ENCODE measurements around the gene BMPR2.
A peak's percentile ranks its signal among the peaks of the same experiment; 100 is the strongest.
"Not testable (repeated sequence)": the region's sequence is repeated elsewhere in the genome, so short reads cannot be mapped to it uniquely, and the experiment has no call there.

The BMPR2 gene

GRCh38 chr2:202530038-202530437, 153.9 kb downstream of the BMPR2 start:
- peak; percentile 32 for DNase-seq (ENCODE audit: low spot score)

- DNase-seq (ENCODE audit: low spot score), result not testable (repeated sequence)
Observed at GRCh38 chr2:202535290-202535689, 159.2 kb downstream of the BMPR2 start.

- DNase-seq (ENCODE audit: low spot score), result no peak
Observed at GRCh38 chr2:202541137-202541536, 165.0 kb downstream of the BMPR2 start.

- no peak for DNase-seq (ENCODE audit: low spot score)
Observed at GRCh38 chr2:202542142-202542541, 166.0 kb downstream of the BMPR2 start.

DNA sequence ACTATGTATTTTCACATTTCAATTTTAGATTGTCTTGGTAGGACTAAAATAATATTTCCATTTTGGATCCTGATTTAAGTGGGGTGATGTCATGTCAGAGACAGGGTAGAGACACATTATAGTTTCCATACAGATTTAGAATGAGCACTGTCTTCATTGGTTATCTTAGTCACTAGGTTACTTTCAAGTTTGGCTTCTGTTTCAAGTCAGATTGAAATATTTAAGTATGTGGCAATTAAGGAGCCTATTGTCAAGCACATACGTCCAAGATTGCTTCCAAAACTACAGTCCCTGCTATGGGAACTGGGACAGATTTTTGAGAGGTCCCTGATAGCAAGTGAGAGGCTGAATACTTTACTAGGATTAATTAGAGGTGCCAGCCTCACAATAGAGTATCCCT, 169.4 kb downstream of the BMPR2 start:
- no peak for DNase-seq (ENCODE audit: low spot score)

DNA sequence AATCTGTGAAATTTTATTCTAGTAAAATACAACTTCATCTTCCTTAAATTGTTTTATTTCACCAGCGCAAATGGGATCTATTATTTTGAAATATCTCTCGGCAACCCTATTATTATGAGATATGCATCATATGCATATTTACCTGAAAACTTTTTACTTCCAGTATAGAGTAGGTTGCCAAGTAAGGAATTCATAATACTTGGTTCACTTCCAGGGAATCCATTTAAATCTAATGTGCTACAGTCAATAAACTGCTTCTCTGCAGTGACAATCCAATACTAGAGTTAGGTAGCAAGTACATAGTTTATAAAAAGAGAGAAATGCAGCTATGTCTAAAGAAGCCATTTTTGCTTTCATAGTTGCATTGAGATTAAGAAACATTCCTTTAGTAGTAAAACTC, 169.8 kb downstream of the BMPR2 start:
- no peak for DNase-seq (ENCODE audit: low spot score)

- not testable (repeated sequence) for DNase-seq (ENCODE audit: low spot score)
Observed at GRCh38 chr2:202546499-202547141, 170.5 kb downstream of the BMPR2 start.

- no peak for DNase-seq (ENCODE audit: low spot score)
Observed at GRCh38 chr2:202548240-202548639, 172.1 kb downstream of the BMPR2 start.

GRCh38 chr2:202551000-202551399, 174.9 kb downstream of the BMPR2 start:
- not testable (repeated sequence) for DNase-seq (ENCODE audit: low spot score)

GRCh38 chr2:202555356-202555755, 179.2 kb downstream of the BMPR2 start:
- DNase-seq (ENCODE audit: low spot score), result peak; percentile 66

DNA sequence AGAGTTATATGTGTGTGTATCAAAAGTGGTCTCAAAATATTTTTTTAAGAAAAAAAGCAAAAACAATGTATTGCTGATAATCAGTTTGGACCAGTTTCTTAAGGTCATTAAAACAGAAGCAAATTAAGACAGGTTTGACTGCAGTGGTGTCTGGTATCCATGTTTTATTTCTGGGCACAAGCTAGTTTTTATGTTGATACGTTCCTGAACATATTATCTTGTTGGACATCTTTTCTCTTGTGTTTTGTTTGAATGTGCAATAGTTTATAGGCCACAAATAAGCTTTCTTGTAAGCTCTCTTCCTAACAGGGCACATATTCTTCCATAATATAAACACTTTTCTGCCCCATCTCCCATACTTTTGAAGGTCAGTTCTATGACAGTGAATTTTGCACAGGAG, 184.1 kb downstream of the BMPR2 start:
- DNase-seq (ENCODE audit: low spot score), result no peak

DNA sequence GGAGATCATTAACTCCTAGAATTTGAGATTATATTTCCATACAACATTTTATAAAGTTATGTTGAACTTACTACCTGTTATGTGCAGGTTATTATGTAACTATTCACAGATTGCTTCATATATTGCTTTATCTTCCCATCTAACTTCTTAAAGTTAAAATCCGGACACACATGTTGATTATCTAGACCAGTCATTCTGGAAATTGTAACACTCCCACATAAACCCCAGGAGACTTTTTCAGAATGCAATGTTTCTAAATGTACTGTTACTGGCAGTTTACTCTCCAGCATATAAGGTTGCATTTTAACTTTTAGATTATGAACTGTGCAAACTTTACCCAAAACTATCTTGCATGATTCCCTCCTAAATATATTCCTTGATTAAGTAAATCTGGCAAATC, 188.1 kb downstream of the BMPR2 start:
- DNase-seq (ENCODE audit: low spot score), result no peak

- DNase-seq (ENCODE audit: low spot score), result no peak
Observed at GRCh38 chr2:202566286-202566685, 190.2 kb downstream of the BMPR2 start.

DNA sequence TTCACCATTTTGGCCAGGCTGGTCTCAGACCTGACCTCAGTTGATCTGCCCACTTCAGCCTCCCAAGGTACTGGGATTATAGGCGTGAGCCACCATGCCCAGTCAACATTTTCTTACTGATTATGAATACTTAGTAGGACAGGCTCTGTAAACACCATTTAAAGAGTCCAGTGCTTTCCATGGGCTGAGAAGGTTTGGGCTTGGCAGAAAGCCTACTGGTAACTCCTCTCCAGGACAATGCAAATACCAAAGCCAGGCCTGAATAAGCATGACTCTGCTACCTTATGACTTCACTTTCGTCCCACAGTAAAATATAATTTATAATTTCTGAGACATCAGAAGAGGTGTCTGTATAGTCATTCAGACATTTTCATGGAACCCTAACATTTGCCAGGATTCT, 198.4 kb downstream of the BMPR2 start:
- DNase-seq (ENCODE audit: low spot score), result no peak

GRCh38 chr2:202575194-202575593, 199.1 kb downstream of the BMPR2 start:
- not testable (repeated sequence) for DNase-seq (ENCODE audit: low spot score)

DNA sequence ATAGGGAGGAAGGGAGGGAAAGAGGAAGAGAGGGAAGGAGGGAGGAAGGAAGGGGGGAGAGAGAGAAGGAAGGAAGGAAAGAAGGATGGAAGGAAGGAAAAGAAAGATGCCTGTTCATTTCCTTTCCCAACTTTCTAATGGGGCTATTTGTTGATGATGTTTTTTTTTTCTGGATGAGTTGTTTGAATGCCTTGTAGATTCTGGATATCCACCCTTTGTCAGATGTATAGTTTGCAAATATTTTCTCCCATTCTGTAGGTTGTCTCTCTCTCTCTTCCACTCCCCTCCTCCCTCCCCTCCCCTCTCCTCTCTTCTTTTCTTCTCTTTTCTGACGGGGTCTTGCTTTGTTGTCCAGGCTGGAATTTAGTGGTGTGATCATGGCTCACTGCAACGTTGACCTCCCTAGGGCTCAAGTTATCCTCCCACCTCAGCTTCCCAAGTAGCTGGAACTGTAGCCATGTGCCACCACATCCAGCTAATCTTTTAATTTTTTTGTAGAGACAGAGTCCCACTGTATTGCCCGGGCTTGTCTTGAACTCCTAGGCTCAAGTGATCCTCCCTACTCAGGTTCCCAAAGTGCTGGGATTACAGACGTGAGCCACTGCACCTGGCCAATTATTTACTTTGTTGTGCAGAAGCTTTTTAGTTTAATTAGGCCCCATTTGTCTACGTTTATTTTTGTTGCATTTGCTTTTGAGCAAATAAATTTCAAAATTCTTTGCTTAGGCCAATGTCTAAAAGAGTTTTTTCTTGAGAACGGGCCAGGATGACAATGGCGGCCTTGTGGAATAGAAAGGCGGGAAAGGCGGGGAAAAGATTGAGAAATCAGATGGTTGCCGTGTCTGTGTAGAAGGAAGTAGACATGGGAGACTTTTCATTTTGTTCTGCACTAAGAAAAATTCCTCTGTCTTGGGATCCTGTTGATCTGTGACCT, 201.4 kb downstream of the BMPR2 start:
- no peak for DNase-seq (ENCODE audit: low spot score)

- DNase-seq (ENCODE audit: low spot score), result not testable (repeated sequence)
Observed at GRCh38 chr2:202582846-202583245, 206.7 kb downstream of the BMPR2 start.

- DNase-seq (ENCODE audit: low spot score), result no peak
Observed at GRCh38 chr2:202583709-202584219, 207.6 kb downstream of the BMPR2 start.

GRCh38 chr2:202588647-202589581, 212.8 kb downstream of the BMPR2 start:
- DNase-seq (ENCODE audit: low spot score), result peak; percentile 79

- no peak for DNase-seq (ENCODE audit: low spot score)
Observed at GRCh38 chr2:202589582-202589949, 213.4 kb downstream of the BMPR2 start.

DNA sequence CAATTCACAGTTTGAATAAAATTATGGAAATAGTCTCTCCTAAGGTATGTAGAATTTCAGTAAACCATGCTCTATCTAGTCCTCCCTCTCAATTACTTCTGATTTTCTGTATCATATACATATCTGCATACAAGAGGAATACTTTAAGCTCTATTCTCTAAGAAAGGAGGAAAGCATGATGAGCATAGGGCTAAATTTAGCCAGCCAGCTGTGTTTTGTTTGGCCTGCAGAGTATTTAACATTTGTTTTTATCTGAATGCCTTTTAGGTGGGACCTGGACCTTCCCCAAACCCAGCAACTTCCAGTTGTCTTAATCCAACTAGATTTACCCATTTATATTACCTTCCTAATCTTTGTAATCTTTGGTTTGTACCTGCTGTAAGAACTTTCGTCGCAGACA, 216.4 kb downstream of the BMPR2 start:
- DNase-seq (ENCODE audit: low spot score), result no peak

GRCh38 chr2:202599105-202599504, 223.0 kb downstream of the BMPR2 start:
- no peak for DNase-seq (ENCODE audit: low spot score)

All from activated CD4-positive, alpha-beta T cell treated with anti-CD3 and anti-CD28 coated beads, Interleukin-2, Interleukin-4, amounts not matched to agents 100 ng/mL and 50 ng/mL, durations not matched to agents 16 hours and 8 hours (primary cell).